Endodermal cell (in vitro differentiated cells): ENCODE data around the gene ZNF816. TPM values are rescaled to one million over a fixed set of nuclear protein-coding genes. Genes with fewer than 3 reads are reported as not detected.
A peak's percentile ranks its signal among the peaks of the same experiment; 100 is the strongest.
"Not testable (repeated sequence)": the region's sequence is repeated elsewhere in the genome, so short reads cannot be mapped to it uniquely, and the experiment has no call there.

ENCODE experiments used
- DNase-seq: peaks from one replicate; pipeline ENCODE4 v3.0.0-alpha.2; 2017
- H3K27ac ChIP-seq: 2 replicates; pipeline ENCODE4 v1.5.1; 2013; ENCODE audit warnings: mild to moderate bottlenecking, low read depth, low read length, moderate library complexity
- H3K27me3 ChIP-seq: 2 replicates; pipeline ENCODE4 v1.6.1; 2013; ENCODE audit warnings: mild to moderate bottlenecking, low read length, moderate library complexity; ENCODE audit not compliant: insufficient read depth, control insufficient read depth, poor library complexity, severe bottlenecking
- H3K36me3 ChIP-seq: 2 replicates; pipeline ENCODE4 v1.7.0; 2013; ENCODE audit warnings: mild to moderate bottlenecking, low read length, moderate library complexity; ENCODE audit not compliant: control insufficient read depth, insufficient read depth
- H3K4me1 ChIP-seq: one replicate; pipeline ENCODE4 v1.7.0; 2013; ENCODE audit warnings: low read length; ENCODE audit not compliant: control insufficient read depth, insufficient read depth
- H3K4me3 ChIP-seq: 2 replicates; pipeline ENCODE4 v1.5.1; 2013; ENCODE audit warnings: mild to moderate bottlenecking, low read length, moderate library complexity
- H3K9ac ChIP-seq: 2 replicates; pipeline ENCODE4 v1.6.1; 2013; ENCODE audit warnings: mild to moderate bottlenecking, low read length, moderate library complexity; ENCODE audit not compliant: poor library complexity, severe bottlenecking; ENCODE audit errors: extremely low read depth
- H3K9me3 ChIP-seq: 2 replicates; pipeline ENCODE4 v1.6.1; 2013; ENCODE audit warnings: mild to moderate bottlenecking, low read length, moderate library complexity; ENCODE audit not compliant: control insufficient read depth
- H3K27ac Mint-ChIP-seq: 2 replicates; pipeline ENCODE4 v1.8.0; 2020; ENCODE audit warnings: mixed read lengths
- H3K27me3 Mint-ChIP-seq: 2 replicates; pipeline ENCODE4 v1.8.0; 2021; ENCODE audit warnings: mild to moderate bottlenecking, mixed read lengths; ENCODE audit not compliant: insufficient read depth
- H3K36me3 Mint-ChIP-seq: 2 replicates; pipeline ENCODE4 v1.8.0; 2020; ENCODE audit warnings: low read depth, mixed read lengths
- H3K4me1 Mint-ChIP-seq: 2 replicates; pipeline ENCODE4 v1.8.0; 2020; ENCODE audit warnings: mixed read lengths
- H3K4me3 Mint-ChIP-seq: 2 replicates; pipeline ENCODE4 v1.8.0; 2020; ENCODE audit warnings: mild to moderate bottlenecking, moderate library complexity, mixed read lengths
- H3K9me3 Mint-ChIP-seq: 2 replicates; pipeline ENCODE4 v1.8.0; 2020; ENCODE audit warnings: mild to moderate bottlenecking, mixed read lengths
- WGBS, 2 experiments: methylation state at CpG; one replicate each; pipeline versions ENCODE4 v1.1.5 to v1.1.7; 2013; ENCODE audit warnings: missing lambda C conversion rate in 2 of 2, mixed read lengths in 1 of 2; ENCODE audit not compliant: insufficient coverage in 1 of 2, insufficient read length in 1 of 2; 5-methylcytosine and 5-hydroxymethylcytosine counted together
- total RNA-seq, 2 donors: library from RNA; stranded (reverse); fragmentation: NEBNext Ultra II Directional in 1 of 2; extraction: Animal tissue kit (Norgen Biotek cat#: 25700) in 1 of 2; gene quantifications; 2 replicates in 1 of 2; 3 replicates in 1 of 2; pipeline ENCODE4 v1.2.1, GENCODE V29; 2021
- TF ChIP-seq, protein P1 (sequence below): fragments of 200-600 bp; sonication (generic); conservative IDR thresholded peaks from 2 replicates; pipeline ENCODE4 v1.5.0; 2021; ENCODE audit warnings: antibody characterized with exemption, mild to moderate bottlenecking

Gene ZNF816
- total RNA-seq, 2 donors from 2014 or later, result 20.7 to 24.8 TPM

DNA sequence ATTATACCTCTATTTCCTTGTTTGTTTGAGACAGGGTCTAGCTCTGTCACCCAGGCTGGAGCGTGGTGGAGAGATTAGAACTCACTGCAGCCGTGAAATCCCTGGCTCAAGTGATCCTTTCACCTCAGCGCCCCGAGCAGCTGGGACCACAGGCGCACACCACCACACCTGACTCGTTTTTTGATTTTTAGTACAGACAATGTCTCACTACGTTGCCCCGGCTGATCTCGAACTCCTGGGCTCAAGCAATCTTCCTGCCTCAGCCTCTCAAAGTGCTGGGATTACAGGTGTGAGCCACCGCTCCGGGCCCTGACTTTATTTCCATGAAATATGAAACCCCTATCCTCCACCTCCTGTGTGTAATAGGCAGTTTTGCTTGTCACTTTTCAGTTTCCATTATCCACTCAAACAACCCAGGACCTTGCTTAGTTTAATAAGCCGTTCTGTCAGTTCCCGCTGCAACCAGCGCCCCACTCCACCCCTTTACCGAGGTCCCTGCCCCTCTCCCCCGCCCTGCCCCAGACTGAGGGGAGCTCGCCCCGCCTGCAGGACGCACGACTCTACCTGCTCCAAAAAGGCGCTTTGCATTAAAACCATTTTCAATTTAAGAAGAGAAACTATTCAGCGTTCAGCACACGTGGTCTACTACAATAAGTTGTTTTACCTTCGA is 16.9 kb downstream of the ZNF816 start:
- H3K27ac Mint-ChIP-seq, result peak overlapping the region; percentile 99
- H3K27me3 Mint-ChIP-seq, result no peaks in the 10 kb centered on the region
- TF ChIP-seq, protein P1, sequence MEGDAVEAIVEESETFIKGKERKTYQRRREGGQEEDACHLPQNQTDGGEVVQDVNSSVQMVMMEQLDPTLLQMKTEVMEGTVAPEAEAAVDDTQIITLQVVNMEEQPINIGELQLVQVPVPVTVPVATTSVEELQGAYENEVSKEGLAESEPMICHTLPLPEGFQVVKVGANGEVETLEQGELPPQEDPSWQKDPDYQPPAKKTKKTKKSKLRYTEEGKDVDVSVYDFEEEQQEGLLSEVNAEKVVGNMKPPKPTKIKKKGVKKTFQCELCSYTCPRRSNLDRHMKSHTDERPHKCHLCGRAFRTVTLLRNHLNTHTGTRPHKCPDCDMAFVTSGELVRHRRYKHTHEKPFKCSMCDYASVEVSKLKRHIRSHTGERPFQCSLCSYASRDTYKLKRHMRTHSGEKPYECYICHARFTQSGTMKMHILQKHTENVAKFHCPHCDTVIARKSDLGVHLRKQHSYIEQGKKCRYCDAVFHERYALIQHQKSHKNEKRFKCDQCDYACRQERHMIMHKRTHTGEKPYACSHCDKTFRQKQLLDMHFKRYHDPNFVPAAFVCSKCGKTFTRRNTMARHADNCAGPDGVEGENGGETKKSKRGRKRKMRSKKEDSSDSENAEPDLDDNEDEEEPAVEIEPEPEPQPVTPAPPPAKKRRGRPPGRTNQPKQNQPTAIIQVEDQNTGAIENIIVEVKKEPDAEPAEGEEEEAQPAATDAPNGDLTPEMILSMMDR, result no peak
- peaks cover 28% of the 10 kb centered on the region for H3K36me3 Mint-ChIP-seq
- peak overlapping the region; percentile 78 for H3K4me3 Mint-ChIP-seq
- peaks cover 47% of the 10 kb centered on the region for H3K9me3 Mint-ChIP-seq
- peak; percentile 59 for DNase-seq
- no peaks in the 10 kb centered on the region for H3K27me3 ChIP-seq
- peaks cover 26% of the 10 kb centered on the region for H3K36me3 ChIP-seq
- peaks cover 47% of the 10 kb centered on the region for H3K9me3 ChIP-seq
- H3K4me3 ChIP-seq, result peak overlapping the region; percentile 47
- H3K4me1 Mint-ChIP-seq, result peaks cover 19% of the 10 kb centered on the region
- WGBS, 2 experiments, result 87 to 89% methylated on average over 20 to 24 of the region's 24 CpGs
- H3K4me1 ChIP-seq, result peaks cover 3% of the 10 kb centered on the region
- peak overlapping the region; percentile 59 for H3K27ac ChIP-seq
- peak overlapping the region; percentile 54 for H3K9ac ChIP-seq

DNA sequence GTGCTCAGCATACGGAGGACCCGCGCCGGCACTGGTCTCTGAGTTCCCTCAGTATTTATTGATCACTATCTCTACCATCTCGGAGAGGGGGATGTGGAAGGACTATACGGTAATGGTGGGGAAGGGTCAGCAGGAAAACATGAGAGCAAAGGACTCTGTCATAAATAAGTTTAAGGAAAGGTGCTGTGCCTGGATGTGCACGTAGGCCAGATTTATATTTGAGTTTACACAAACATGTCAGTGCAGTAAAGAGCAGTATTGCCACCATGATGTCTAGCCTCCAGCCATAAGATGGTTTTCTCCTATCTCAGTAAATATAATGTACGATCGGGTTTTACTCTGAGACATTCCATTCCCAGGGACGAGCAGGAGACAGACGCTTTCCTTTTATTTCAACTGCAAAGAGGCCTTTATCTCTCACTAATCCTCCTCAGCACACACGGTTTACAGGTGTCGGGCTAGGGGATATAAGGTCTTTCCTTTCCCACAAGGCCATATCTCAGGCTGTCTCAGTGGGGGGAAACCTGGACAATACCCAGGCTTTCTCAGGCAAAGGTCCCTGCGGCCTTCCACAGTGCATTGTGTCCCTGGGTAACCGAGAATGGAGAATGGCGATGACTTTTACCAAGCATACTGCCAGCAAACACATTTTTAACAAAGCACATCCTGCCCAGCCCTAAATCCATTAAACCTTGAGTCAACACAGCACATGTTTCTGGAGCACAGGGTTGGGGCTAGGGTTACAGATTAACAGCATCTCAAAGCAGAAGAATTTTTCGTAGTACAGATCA is 17.8 kb downstream of the ZNF816 start:
- H3K27ac ChIP-seq, result peak overlapping the region; percentile 85

DNA sequence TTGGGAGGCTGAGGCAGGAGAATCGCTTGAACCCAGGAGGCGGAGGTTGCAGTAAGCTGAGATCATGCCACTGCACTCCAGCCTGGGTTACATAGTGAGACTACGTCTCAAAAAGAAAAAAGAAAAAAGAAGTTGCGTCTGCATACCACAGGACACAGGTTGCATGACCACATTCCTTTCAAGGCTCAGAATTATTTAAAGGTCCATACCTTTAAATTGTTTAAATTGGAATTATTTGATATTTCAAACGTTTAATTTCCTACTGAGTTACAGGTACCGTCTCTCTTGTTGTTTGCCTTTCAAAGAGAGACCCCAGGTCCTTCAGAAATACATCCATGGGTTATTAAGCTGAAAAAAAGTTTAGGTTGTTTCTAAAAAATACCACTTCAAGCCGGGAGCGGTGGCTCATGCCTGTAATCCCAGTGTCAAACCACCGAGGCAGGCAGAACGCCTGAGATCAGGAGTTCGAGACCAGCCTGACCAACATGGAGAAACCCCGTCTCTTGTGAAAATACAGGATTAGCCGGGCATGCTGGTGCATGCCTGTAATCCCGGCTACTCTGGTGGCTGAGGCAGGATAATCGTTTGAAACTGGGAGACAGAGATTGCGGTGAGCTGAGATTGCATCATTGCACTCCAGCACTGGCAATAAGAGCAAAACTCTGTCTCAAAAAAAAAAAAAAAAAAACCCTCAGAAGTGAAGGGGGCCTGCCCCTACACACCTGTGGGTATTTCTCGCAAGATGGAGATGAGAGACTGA is 18.6 kb downstream of the ZNF816 start:
- peaks cover 30% of the 10 kb centered on the region for H3K9me3 Mint-ChIP-seq

More for the DNA sequence above, 17.8 kb downstream of the ZNF816 start:
- peak overlapping the region; percentile 54 for H3K9ac ChIP-seq
- DNase-seq, result peak; percentile 78
- Mint-ChIP-seq H3K27ac (peak overlapping the region; percentile 99), H3K4me3 (peak overlapping the region; percentile 78), H3K4me1 (peaks cover 19% of the 10 kb centered on the region), H3K9me3 (peaks cover 38% of the 10 kb centered on the region), H3K36me3 (peaks cover 19% of the 10 kb centered on the region)
- H3K27me3 ChIP-seq, H3K27me3 Mint-ChIP-seq, H3K4me1 ChIP-seq: not testable (repeated sequence)
- peaks cover 18% of the 10 kb centered on the region for H3K36me3 ChIP-seq
- H3K9me3 ChIP-seq, result peaks cover 39% of the 10 kb centered on the region
- H3K4me3 ChIP-seq, result peak overlapping the region; percentile 47
- WGBS, 2 experiments, result 56 to 73% methylated on average over 6 to 17 of the region's 17 CpGs

More for the DNA sequence above, 18.6 kb downstream of the ZNF816 start:
- Histone ChIP-seq H3K27me3 (no peaks in the 10 kb centered on the region), H3K36me3 (peaks cover 18% of the 10 kb centered on the region), H3K4me3 (peak overlapping the region; percentile 35), H3K9ac (peak overlapping the region; percentile 46), H3K9me3 (peaks cover 30% of the 10 kb centered on the region), H3K27ac (peak overlapping the region; percentile 85), H3K4me1 (peaks cover 3% of the 10 kb centered on the region)
- 86 to 94% methylated on average over 16 to 17 of the region's 17 CpGs for WGBS, 2 experiments
- TF ChIP-seq, protein P1, result no peak
- H3K4me3 Mint-ChIP-seq, result peak overlapping the region; percentile 78
- H3K27ac Mint-ChIP-seq, result peak overlapping the region; percentile 99
- peaks cover 19% of the 10 kb centered on the region for H3K4me1 Mint-ChIP-seq
- DNase-seq, result peak; percentile 60
- peaks cover 14% of the 10 kb centered on the region for H3K36me3 Mint-ChIP-seq
- H3K27me3 Mint-ChIP-seq, result no peaks in the 10 kb centered on the region
